RKO (cell line): Measurements from ENCODE around the gene NTM.

Source experiments
- DNase-seq: peaks from one replicate; pipeline ENCODE4 v3.0.0-alpha.2; 2016; ENCODE audit warnings: low spot score

NTM gene

GRCh38 chr11:132263875-132264274, 893.5 kb downstream of the NTM start:
- no peak for DNase-seq

GRCh38 chr11:132264616-132265015, 894.2 kb downstream of the NTM start:
- DNase-seq: no peak

- peak; percentile 28 for DNase-seq
These were observed 908.6 kb downstream of the NTM start for GRCh38 chr11:132278801-132279574.

- no peak for DNase-seq
These were observed 913.6 kb downstream of the NTM start for GRCh38 chr11:132284048-132284447.

GRCh38 chr11:132284611-132285010, 914.2 kb downstream of the NTM start:
- DNase-seq: no peak

GRCh38 chr11:132285631-132286030, 915.2 kb downstream of the NTM start:
- no peak for DNase-seq

- no peak for DNase-seq
These were observed 915.7 kb downstream of the NTM start for GRCh38 chr11:132286106-132286505.

- DNase-seq: no peak
These were observed 917.6 kb downstream of the NTM start for GRCh38 chr11:132288036-132288435.

GRCh38 chr11:132289590-132290256, 919.3 kb downstream of the NTM start:
- DNase-seq: no peak

GRCh38 chr11:132293586-132293985, 923.2 kb downstream of the NTM start:
- no peak for DNase-seq

- DNase-seq: no peak
These were observed 926.7 kb downstream of the NTM start for GRCh38 chr11:132296946-132297610.

GRCh38 chr11:132298357-132298756, 927.9 kb downstream of the NTM start:
- no peak for DNase-seq

GRCh38 chr11:132300283-132300682, 929.9 kb downstream of the NTM start:
- peak; percentile 19 for DNase-seq

GRCh38 chr11:132301465-132301864, 931.0 kb downstream of the NTM start:
- no peak for DNase-seq

GRCh38 chr11:132301900-132302299, 931.5 kb downstream of the NTM start:
- no peak for DNase-seq

- DNase-seq: no peak
These were observed 937.0 kb downstream of the NTM start for GRCh38 chr11:132307309-132308020.

- DNase-seq: no peak
These were observed 940.3 kb downstream of the NTM start for GRCh38 chr11:132310390-132311375.

GRCh38 chr11:132311703-132312102, 941.3 kb downstream of the NTM start:
- no peak for DNase-seq

- DNase-seq: peak; percentile 57
These were observed 941.7 kb downstream of the NTM start for GRCh38 chr11:132312161-132312560.

- DNase-seq: peak; percentile 42
These were observed 942.3 kb downstream of the NTM start for GRCh38 chr11:132312701-132313111.

GRCh38 chr11:132314911-132315455, 944.6 kb downstream of the NTM start:
- no peak for DNase-seq
